SK-N-MC (cell line): Measurements from ENCODE around the gene NGLY1.

ENCODE experiments used
- DNase-seq: peaks from one replicate; pipeline ENCODE4 v3.0.0-alpha.2; 2011; ENCODE audit warnings: low read depth, low spot score
- H3K27ac ChIP-seq: fragments of 200-600 bp; sonication (generic); 2 replicates; pipeline ENCODE4 v1.5.1; 2016; ENCODE audit warnings: mixed run types
- H3K36me3 ChIP-seq: fragments of 200-600 bp; sonication (generic); 2 replicates; pipeline ENCODE4 v1.6.1; 2017; ENCODE audit warnings: antibody characterized with exemption, low read length, mixed read lengths; ENCODE audit not compliant: insufficient read depth
- H3K4me3 ChIP-seq: fragments of 200-600 bp; sonication (generic); 2 replicates; pipeline ENCODE4 v1.5.1; 2016
- H3K9ac ChIP-seq: fragments of 200-600 bp; sonication (generic); 2 replicates; pipeline ENCODE4 v1.8.0; 2017; ENCODE audit warnings: mixed run types, mixed read lengths; ENCODE audit not compliant: insufficient read length
- H3K9me3 ChIP-seq: fragments of 200-600 bp; sonication (generic); 2 replicates; pipeline ENCODE4 v1.6.1; 2017; ENCODE audit warnings: low read depth, mild to moderate bottlenecking, antibody characterized with exemption, low read length, moderate library complexity, mixed read lengths
- EZH2 ChIP-seq: fragments of 200-600 bp; sonication (generic); IDR thresholded peaks from one replicate; pipeline ENCODE4 v1.6.1; 2017; ENCODE audit warnings: antibody characterized with exemption
- FOXP2 ChIP-seq: optimal IDR thresholded peaks from 2 replicates; pipeline ENCODE3; 2011; ENCODE audit warnings: mild to moderate bottlenecking, moderate library complexity; ENCODE audit not compliant: insufficient read depth; ENCODE audit errors: extremely low read length, control extremely low read depth
- POLR2AphosphoS5 ChIP-seq: IDR thresholded peaks from 2 replicates; pipeline ENCODE4 v1.6.1; 2012; ENCODE audit warnings: mild to moderate bottlenecking, low read depth, low read length, borderline replicate concordance

NGLY1 gene

DNA sequence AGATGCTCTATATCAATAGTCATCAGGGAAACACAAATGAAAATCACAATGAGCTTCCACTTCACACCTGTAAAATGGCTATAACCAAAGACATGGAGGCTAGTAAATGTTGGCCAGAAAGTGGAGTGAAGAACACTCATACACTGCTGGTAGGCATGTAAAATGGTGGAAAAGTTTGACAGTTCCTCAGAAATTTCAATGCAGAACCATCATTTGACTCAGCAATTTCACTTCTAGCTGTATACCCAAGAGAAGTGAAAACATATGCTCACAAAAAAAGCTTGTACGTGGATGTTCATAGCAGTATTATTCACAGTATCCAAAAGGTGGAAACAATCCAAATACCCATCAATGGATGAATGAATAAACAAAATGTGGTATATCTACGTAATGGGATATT lies 99.4 kb downstream of the NGLY1 start:
- no peak for DNase-seq
- Histone ChIP-seq H3K36me3 (no peaks in the 10 kb centered on the region), H3K27ac (no peak overlapping the region), H3K4me3 (no peak overlapping the region), H3K9me3 (no peaks in the 10 kb centered on the region), H3K9ac (no peak overlapping the region)
- TF ChIP-seq EZH2: no peak
- TF ChIP-seq POLR2AphosphoS5: no peak
- TF ChIP-seq FOXP2: no peak

DNA sequence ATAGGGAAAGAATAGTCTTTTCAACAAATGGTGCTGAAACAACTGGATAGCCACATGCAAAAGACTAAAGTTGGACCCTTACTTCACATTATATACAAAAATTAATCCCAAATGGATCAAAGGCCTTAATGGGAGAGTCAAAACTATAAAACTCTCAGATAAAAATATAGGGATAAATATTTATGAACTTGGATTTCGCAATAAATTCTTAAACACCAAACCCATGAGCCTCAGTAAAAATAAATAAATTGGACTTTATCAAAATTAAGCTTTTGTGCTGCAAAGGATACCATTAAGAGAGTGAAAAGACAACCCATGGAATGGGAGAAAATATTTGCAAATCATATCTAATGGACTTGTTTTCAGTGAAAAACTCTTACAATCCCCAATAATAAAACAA lies 99.8 kb downstream of the NGLY1 start:
- Histone ChIP-seq H3K9ac (no peak overlapping the region), H3K4me3 (no peak overlapping the region), H3K9me3 (no peaks in the 10 kb centered on the region), H3K27ac (no peak overlapping the region), H3K36me3 (no peaks in the 10 kb centered on the region)
- no peak for TF ChIP-seq POLR2AphosphoS5
- no peak for TF ChIP-seq FOXP2
- TF ChIP-seq EZH2: no peak
- DNase-seq: no peak

DNA sequence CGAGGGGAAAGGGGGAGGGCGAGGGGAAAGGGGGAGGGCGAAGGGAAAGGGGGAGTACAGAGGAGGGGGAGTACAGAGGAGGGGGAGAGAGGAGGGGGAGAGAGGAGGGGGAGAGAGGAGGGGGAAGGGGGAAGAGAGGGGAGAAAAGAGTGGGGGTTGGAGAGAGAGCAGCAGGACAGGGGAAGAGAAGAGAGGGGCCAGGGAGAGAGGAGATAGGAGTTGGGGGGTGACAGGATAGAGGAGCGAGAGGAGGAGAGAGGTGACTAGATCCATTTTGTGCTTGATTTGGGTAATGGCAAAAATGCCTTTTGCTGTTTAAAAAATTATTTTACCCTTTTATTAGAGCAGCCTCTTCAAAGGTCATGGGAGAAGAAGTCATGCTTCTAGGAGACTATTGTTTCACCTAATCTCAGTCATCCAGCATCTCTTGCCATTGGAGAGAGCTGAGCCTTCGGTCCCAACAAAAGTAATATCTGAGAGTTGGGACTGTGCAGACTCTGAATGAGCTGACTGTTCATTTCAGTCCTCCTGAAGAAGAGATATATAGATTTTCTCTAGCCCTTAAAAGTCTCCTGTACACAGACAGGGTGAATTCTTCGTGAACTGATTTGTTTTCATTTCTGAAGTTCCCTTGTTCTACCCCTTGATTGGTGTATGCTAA lies 103.5 kb downstream of the NGLY1 start:
- DNase-seq: no peak
- no peak overlapping the region for H3K4me3 ChIP-seq
- no peaks in the 10 kb centered on the region for H3K9me3 ChIP-seq
- no peaks in the 10 kb centered on the region for H3K36me3 ChIP-seq
- H3K9ac ChIP-seq: no peak overlapping the region
- H3K27ac ChIP-seq: no peak overlapping the region
- no peak for TF ChIP-seq EZH2
- TF ChIP-seq POLR2AphosphoS5: no peak
- TF ChIP-seq FOXP2: no peak

DNA sequence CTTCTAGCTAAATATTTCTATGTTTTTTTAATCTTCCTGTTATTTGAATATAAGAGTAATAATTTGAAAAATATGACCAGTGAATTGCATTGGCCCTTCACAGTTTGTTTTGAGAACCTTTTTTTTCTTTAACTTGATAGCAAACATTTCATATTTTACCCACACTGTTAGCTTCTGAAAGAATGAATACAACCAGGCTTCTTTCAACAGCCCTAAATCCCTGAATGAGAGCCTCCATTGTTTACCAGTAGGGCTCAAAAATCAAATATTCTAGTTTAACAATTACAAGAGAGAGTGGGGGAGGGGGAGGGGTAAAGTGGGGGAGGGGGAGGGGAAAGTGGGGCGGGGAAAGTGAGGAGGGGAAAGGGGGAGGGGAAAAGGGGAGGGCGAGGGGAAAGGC lies 104.1 kb downstream of the NGLY1 start:
- Histone ChIP-seq H3K36me3 (no peaks in the 10 kb centered on the region), H3K4me3 (no peak overlapping the region), H3K27ac (no peak overlapping the region), H3K9me3 (no peaks in the 10 kb centered on the region), H3K9ac (no peak overlapping the region)
- no peak for DNase-seq
- TF ChIP-seq EZH2 (no peak), FOXP2 (no peak), POLR2AphosphoS5 (no peak)

DNA sequence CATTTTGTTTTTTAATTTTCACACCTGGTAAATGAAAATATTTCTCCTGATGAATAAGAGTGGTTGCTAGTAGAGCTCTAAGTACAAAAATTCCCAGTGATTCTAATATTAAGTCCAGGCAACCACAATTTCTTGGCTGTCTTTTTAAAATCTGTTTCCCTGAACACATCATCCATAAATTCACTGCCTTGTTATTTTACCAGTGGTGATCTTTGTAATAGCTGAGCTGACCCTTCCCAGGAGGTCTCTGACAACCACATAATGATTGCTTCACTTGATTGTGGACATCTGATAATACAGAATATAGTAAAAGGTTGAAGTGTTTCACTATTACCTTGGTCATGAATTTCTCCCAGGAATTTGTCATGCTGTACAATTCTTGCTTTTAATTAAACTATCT lies 104.7 kb downstream of the NGLY1 start:
- no peak overlapping the region for H3K9ac ChIP-seq
- no peak overlapping the region for H3K4me3 ChIP-seq
- H3K36me3 ChIP-seq: no peaks in the 10 kb centered on the region
- H3K9me3 ChIP-seq: no peaks in the 10 kb centered on the region
- no peak for DNase-seq
- TF ChIP-seq EZH2 (no peak), POLR2AphosphoS5 (no peak), FOXP2 (no peak)
- H3K27ac ChIP-seq: no peak overlapping the region

DNA sequence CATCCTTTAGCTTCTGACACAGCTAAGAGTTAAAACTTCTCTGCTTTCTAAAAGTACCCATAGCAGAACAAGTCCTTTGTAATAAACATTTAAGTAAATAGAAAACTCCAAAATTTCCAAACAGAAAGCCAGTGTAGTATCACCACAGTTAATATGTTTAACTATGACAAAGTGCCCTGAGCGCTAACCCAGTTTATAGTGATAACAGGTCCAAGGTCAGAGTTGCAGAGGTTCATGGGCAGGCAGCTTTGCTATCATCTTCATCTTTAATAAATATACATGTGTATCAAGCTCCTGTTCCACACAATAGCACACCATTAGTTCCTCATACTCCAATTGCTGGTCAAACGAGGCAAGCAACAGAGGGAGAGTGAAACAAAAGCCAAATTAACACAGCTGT lies 106.1 kb downstream of the NGLY1 start:
- no peak for TF ChIP-seq FOXP2
- TF ChIP-seq EZH2: no peak
- TF ChIP-seq POLR2AphosphoS5: no peak
- no peaks in the 10 kb centered on the region for H3K36me3 ChIP-seq
- no peak for DNase-seq

DNA sequence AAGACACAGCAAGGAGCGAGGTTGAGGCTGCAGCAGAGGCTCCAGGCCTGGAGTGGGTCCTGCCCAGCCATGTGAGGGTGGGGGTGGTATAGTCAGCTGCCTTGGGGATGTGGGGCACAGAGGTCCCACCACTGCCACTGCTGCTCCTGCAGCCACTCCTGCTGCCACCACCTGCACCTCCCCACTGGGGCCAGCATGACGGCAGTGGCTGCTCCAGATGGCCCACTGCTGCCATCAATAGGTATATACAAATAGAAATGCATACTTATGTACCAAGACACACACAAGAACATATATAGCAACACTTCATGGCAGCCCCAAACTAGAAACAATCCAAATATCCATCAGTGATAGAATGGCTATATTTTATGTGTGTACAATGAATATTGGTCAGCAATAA lies 108.6 kb downstream of the NGLY1 start:
- Histone ChIP-seq H3K9me3 (no peaks in the 10 kb centered on the region), H3K27ac (no peak overlapping the region), H3K36me3 (no peaks in the 10 kb centered on the region), H3K4me3 (no peak overlapping the region), H3K9ac (no peak overlapping the region)
- TF ChIP-seq EZH2: no peak
- no peak for TF ChIP-seq POLR2AphosphoS5
- no peak for TF ChIP-seq FOXP2
- no peak for DNase-seq

More for the DNA sequence above, 106.1 kb downstream of the NGLY1 start:
- no peak overlapping the region for H3K4me3 ChIP-seq
- no peak overlapping the region for H3K9ac ChIP-seq
- H3K9me3 ChIP-seq: no peaks in the 10 kb centered on the region
- no peak overlapping the region for H3K27ac ChIP-seq

DNA sequence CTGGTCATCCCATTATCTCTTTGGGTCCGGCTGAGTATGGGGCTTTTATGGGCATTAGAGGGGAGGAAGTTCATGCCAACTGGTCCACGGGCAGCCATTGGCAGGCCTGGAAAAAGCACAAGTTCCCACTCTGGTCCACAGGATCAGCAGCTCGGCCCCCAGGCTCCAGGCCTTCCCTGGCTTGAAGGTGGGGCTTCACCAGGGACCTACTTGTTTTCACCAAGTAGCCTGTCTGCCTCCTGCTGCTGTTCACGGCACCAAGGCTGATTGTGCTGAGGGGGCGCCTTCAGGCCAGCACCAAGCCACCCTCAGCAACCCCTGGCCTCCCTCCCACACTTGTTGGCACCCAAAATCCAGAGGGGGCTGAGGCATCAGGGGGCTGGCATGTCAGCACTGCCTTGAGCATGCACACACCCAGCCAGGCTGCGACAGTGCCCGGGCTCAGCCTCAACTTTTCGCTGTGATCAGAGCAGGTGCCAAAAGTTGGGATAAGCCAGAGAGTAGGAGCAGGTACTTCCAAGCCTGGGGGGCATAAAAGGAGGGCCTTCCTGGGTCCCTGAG lies 109.4 kb downstream of the NGLY1 start:
- no peak for DNase-seq
- no peak for TF ChIP-seq EZH2
- no peak for TF ChIP-seq POLR2AphosphoS5
- TF ChIP-seq FOXP2: no peak
- Histone ChIP-seq H3K36me3 (no peaks in the 10 kb centered on the region), H3K9me3 (no peaks in the 10 kb centered on the region), H3K27ac (no peak overlapping the region), H3K9ac (no peak overlapping the region), H3K4me3 (no peak overlapping the region)
